K562 (cell line): ENCODE results near the gene SCYL1. TPM values are rescaled to one million over a fixed set of nuclear protein-coding genes. Genes with fewer than 3 reads are reported as not detected.

ENCODE experiments used
- ATF2 ChIP-seq: sonication (generic); formaldehyde crosslinking; IDR thresholded peaks from 2 replicates; pipeline ENCODE4 v1.8.1; 2022; ENCODE audit warnings: missing genetic modification reagents
- CBX1 ChIP-seq: sonication (generic); IDR thresholded peaks from 2 replicates; pipeline ENCODE4 v1.6.1; 2016; ENCODE audit warnings: antibody characterized with exemption, low read depth, mild to moderate bottlenecking
- CCAR2 ChIP-seq: fragments of 200-400 bp; formaldehyde crosslinking; IDR thresholded peaks from 2 replicates; pipeline ENCODE4 v1.6.1; 2017; ENCODE audit warnings: mild to moderate bottlenecking, low read depth, low read length
- DNMT1 ChIP-seq: fragments of 450-650 bp; IDR thresholded peaks from 2 replicates; pipeline ENCODE4 v1.6.1; 2016; ENCODE audit warnings: antibody characterized with exemption, mild to moderate bottlenecking
- FOXP1 ChIP-seq: sonication (generic); formaldehyde crosslinking; IDR thresholded peaks from 2 replicates; pipeline ENCODE4 v1.8.0; 2022; ENCODE audit warnings: mild to moderate bottlenecking, missing genetic modification reagents
- HBP1 ChIP-seq: fragments of 450-650 bp; formaldehyde crosslinking; IDR thresholded peaks from 2 replicates; pipeline ENCODE4 v1.4.0; 2022; ENCODE audit warnings: missing genetic modification characterization
- MAFG ChIP-seq: fragments of 450-650 bp; conservative IDR thresholded peaks from 2 replicates; pipeline ENCODE4 v1.6.1; 2016; ENCODE audit warnings: missing genetic modification characterization, missing compliant biosample characterization
- MEF2D ChIP-seq: conservative IDR thresholded peaks from 2 replicates; pipeline ENCODE4 v1.6.1; 2016; ENCODE audit warnings: low read depth, missing genetic modification characterization, missing compliant biosample characterization
- PHB2 ChIP-seq: fragments of 450-650 bp; IDR thresholded peaks from 2 replicates; pipeline ENCODE4 v1.6.1; 2017; ENCODE audit warnings: low read depth
- RAD51 ChIP-seq: fragments of 450-650 bp; IDR thresholded peaks from 2 replicates; pipeline ENCODE4 v1.7.1; 2016; ENCODE audit warnings: low read depth, mild to moderate bottlenecking, borderline replicate concordance
- RREB1 ChIP-seq: fragments of 250-450 bp; sonication (Bioruptor Pico); IDR thresholded peaks from 2 replicates; pipeline ENCODE4 v1.4.0; 2020
- SIRT6 ChIP-seq: IDR thresholded peaks from one replicate; pipeline ENCODE4 v1.6.1; 2012; ENCODE audit warnings: low read depth, mild to moderate bottlenecking, control low read depth, inconsistent platforms, low read length, moderate library complexity
- THAP7 ChIP-seq: fragments of 250-450 bp; sonication (Bioruptor Pico); IDR thresholded peaks from 2 replicates; pipeline ENCODE4 v1.5.0; 2021
- ZBTB17 ChIP-seq: fragments of 450-650 bp; formaldehyde crosslinking; IDR thresholded peaks from 2 replicates; pipeline ENCODE4 v1.4.0; 2020; ENCODE audit warnings: mild to moderate bottlenecking
- ZNF41 ChIP-seq: fragments of 250-450 bp; sonication (Bioruptor Pico); conservative IDR thresholded peaks from 2 replicates; pipeline ENCODE4 v1.4.0; 2020; ENCODE audit warnings: mild to moderate bottlenecking
- ZNF695 ChIP-seq: fragments of 450-650 bp; formaldehyde crosslinking; IDR thresholded peaks from 2 replicates; pipeline ENCODE4 v1.4.0; 2020; ENCODE audit warnings: mild to moderate bottlenecking, moderate library complexity
- ZNF740 ChIP-seq, 3 experiments: fragments of 200-800 bp in 1 of 3; sonication (Bioruptor generic) in 1 of 3; sonication (generic) in 1 of 3; formaldehyde crosslinking in 1 of 3; IDR thresholded peaks; 2 replicates each; pipeline versions ENCODE4 v1.6.1 to v1.8.0; 2016 to 2022; ENCODE audit warnings: mild to moderate bottlenecking in 2 of 3, missing compliant biosample characterization in 2 of 3, missing genetic modification characterization in 2 of 3, missing genetic modification reagents in 1 of 3
- polyA plus RNA-seq, 8 experiments: library from polyadenylated mRNA; depleted of rRNA in 4 of 8; stranded (reverse) in 5 of 8; unstranded in 3 of 8; fragments of >200 nt; fragmentation: Nextera tagmentation in 2 of 8; fragmentation: Illumina TruSeq in 1 of 8; extraction: Ambion mirVana in 2 of 8; extraction: Trizol in 1 of 8; gene quantifications; 2 replicates each; pipeline versions ENCODE4 v1.2.1 to v1.2.3, GENCODE V29; 2011 to 2014; ENCODE audit warnings: inconsistent platforms in 1 of 8, missing spikeins in 1 of 8
- total RNA-seq, 7 experiments: library from RNA; depleted of rRNA in 6 of 7; stranded (reverse); fragments of >200 nt in 6 of 7; fragmentation: Illumina TruSeq in 2 of 7; extraction: Trizol in 2 of 7; gene quantifications; 2 replicates each; pipeline versions ENCODE4 v1.2.1 to v1.2.3, GENCODE V29; 2011 to 2021; ENCODE audit warnings: low replicate concordance in 1 of 7

SCYL1 gene
- total and polyA plus RNA-seq, 9 of the 15 experiments (the other 6 are each of a cell fraction or from before 2014, with no cell fraction given), result 1.9 to 145 (median 57.6) TPM

GRCh38 chr11:65504674-65505465, 20.0 kb upstream of the SCYL1 start (continued):
- TF ChIP-seq THAP7 (CRISPR knock-in tag) (no peak), FOXP1 (no peak), SIRT6 (peak; percentile 19), RREB1 (CRISPR knock-in tag) (no peak), ZNF695 (no peak), CBX1 (no peak), MEF2D (tag) (no peak), HBP1 (peak; percentile 92), ZNF41 (CRISPR knock-in tag) (0 out of 2 replicates have a peak, but pooled peaks have one; percentile 85), PHB2 (no peak), DNMT1 (no peak), ZNF740 (CRISPR knock-in tag; IDR thresholded peaks at IDR 0.05) (peak; percentile 2; the same call in 1 of the 2 replicates), ZNF740 (tag; IDR thresholded peaks at IDR 0.05) (0 out of 4 replicates have a peak, but pooled peaks of 1 of the 2 experiments have one; percentile 51), RAD51 (no peak), ZBTB17 (CRISPR knock-in tag) (0 out of 2 replicates have a peak, but pooled peaks have one; percentile 6), CCAR2 (no peak), MAFG (tag) (no peak), ATF2 (CRISPR knock-in tag) (no peak)
